ENCODE data around the gene AGBL1.

Gene AGBL1

GRCh38 chr15:86557018-86557550, 477.4 kb downstream of the AGBL1 start:
- DNase-seq: no peak
- TF ChIP-seq GATA1 (IDR thresholded peaks at IDR 0.05; ENCODE audit: low read depth, low read length) (no peak), POLR2A (IDR thresholded peaks at IDR 0.05; ENCODE audit: low read length) (no peak)

DNA sequence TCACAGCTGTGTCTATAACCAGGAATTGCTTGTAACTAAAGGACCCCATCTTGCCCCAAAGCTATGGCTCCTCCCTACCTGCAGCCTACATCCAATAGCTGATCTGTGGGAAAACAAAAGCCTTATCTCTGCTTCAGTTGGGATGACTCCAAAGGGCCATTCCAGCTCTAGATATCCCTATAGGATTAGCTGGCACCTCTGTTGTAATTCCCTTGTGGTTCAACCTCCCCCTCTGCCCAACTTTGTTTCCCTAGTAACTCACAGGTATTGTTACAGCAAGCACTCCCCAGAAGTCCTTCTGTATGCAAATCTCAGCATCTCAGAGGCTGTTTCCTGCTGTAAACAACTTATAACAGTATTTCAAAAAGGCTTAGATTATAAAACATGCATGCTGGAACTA, 478.6 kb downstream of the AGBL1 start:
- DNase-seq: no peak
- TF ChIP-seq POLR2A (IDR thresholded peaks at IDR 0.05; ENCODE audit: low read length) (no peak), GATA1 (IDR thresholded peaks at IDR 0.05; ENCODE audit: low read depth, low read length) (no peak)

GRCh38 chr15:86558686-86559085, 479.0 kb downstream of the AGBL1 start:
- TF ChIP-seq POLR2A (IDR thresholded peaks at IDR 0.05; ENCODE audit: low read length): no peak
- no peak for TF ChIP-seq GATA1 (IDR thresholded peaks at IDR 0.05; ENCODE audit: low read depth, low read length)
- no peak for DNase-seq

- no peak for DNase-seq
- TF ChIP-seq GATA1 (IDR thresholded peaks at IDR 0.05; ENCODE audit: low read depth, low read length) (no peak), POLR2A (IDR thresholded peaks at IDR 0.05; ENCODE audit: low read length) (no peak)
Measured at GRCh38 chr15:86568378-86568777, 488.7 kb downstream of the AGBL1 start.

DNA sequence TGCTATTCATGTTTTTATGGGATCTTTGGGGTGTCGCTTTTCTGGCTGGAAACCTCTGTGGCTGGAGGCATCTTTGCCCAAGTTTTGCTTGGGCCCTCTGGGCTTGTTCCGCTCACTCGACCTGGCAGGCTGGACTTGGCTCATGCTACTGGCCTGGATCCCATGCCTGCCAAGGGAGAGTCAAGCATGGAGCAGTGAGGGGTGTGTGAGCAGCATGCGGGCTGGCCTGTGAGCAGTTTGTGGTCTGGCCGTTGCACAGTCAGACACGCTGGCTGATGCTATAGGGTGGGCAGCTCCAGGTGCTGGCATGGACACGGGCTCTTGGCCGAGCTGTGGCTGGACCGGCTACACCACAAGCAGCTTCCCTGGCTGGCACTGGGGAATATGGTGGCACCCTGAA, 491.1 kb downstream of the AGBL1 start:
- DNase-seq: no peak
- TF ChIP-seq GATA1 (IDR thresholded peaks at IDR 0.05; ENCODE audit: low read depth, low read length) (no peak), POLR2A (IDR thresholded peaks at IDR 0.05; ENCODE audit: low read length) (no peak)

- no peak for DNase-seq
- TF ChIP-seq POLR2A (IDR thresholded peaks at IDR 0.05; ENCODE audit: low read length): no peak
- no peak for TF ChIP-seq GATA1 (IDR thresholded peaks at IDR 0.05; ENCODE audit: low read depth, low read length)
Measured at GRCh38 chr15:86571873-86572272, 492.2 kb downstream of the AGBL1 start.

GRCh38 chr15:86572368-86572841, 492.7 kb downstream of the AGBL1 start:
- TF ChIP-seq POLR2A (IDR thresholded peaks at IDR 0.05; ENCODE audit: low read length) (no peak), GATA1 (IDR thresholded peaks at IDR 0.05; ENCODE audit: low read depth, low read length) (no peak)
- DNase-seq: no peak

GRCh38 chr15:86573476-86573875, 493.8 kb downstream of the AGBL1 start:
- TF ChIP-seq GATA1 (IDR thresholded peaks at IDR 0.05; ENCODE audit: low read depth, low read length) (no peak), POLR2A (IDR thresholded peaks at IDR 0.05; ENCODE audit: low read length) (no peak)
- no peak for DNase-seq

DNA sequence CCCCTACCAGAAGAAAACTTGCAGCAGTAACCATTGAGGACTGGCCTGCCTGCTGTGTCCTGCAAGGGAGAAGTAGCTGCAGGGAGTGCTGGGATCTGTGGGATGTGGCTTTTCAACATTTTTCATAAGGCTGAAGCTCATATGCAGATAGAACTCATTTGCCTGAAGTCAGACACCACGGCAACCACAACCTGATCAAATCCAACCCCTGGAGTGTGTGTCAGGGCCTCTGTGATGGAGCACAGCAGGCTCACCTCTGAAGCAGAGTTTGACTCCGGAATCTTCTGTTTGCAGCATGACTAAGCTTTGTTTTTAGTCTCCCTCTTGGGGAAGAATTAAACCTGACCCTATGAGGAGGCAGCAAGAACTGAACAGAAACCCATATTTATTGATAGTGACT, 508.7 kb downstream of the AGBL1 start:
- TF ChIP-seq GATA1 (IDR thresholded peaks at IDR 0.05; ENCODE audit: low read depth, low read length): no peak
- TF ChIP-seq POLR2A (IDR thresholded peaks at IDR 0.05; ENCODE audit: low read length): no peak
- DNase-seq: no peak

GRCh38 chr15:86590461-86590860, 510.8 kb downstream of the AGBL1 start:
- DNase-seq: no peak
- TF ChIP-seq GATA1 (IDR thresholded peaks at IDR 0.05; ENCODE audit: low read depth, low read length) (no peak), POLR2A (IDR thresholded peaks at IDR 0.05; ENCODE audit: low read length) (no peak)

GRCh38 chr15:86591158-86591557, 511.5 kb downstream of the AGBL1 start:
- TF ChIP-seq POLR2A (IDR thresholded peaks at IDR 0.05; ENCODE audit: low read length) (no peak), GATA1 (IDR thresholded peaks at IDR 0.05; ENCODE audit: low read depth, low read length) (no peak)
- no peak for DNase-seq

GRCh38 chr15:86591994-86592735, 512.5 kb downstream of the AGBL1 start:
- TF ChIP-seq GATA1 (IDR thresholded peaks at IDR 0.05; ENCODE audit: low read depth, low read length): no peak
- DNase-seq: no peak

- TF ChIP-seq GATA1 (IDR thresholded peaks at IDR 0.05; ENCODE audit: low read depth, low read length): no peak
Measured at GRCh38 chr15:86595741-86596140, 516.1 kb downstream of the AGBL1 start.

GRCh38 chr15:86603466-86603865, 523.8 kb downstream of the AGBL1 start:
- DNase-seq: no peak
- no peak for TF ChIP-seq GATA1 (IDR thresholded peaks at IDR 0.05; ENCODE audit: low read depth, low read length)
- no peak for TF ChIP-seq POLR2A (IDR thresholded peaks at IDR 0.05; ENCODE audit: low read length)

More at GRCh38 chr15:86595741-86596140, 516.1 kb downstream of the AGBL1 start:
- no peak for DNase-seq
